ENCODE measurements around the gene GLTPD2.

GLTPD2 gene

DNA sequence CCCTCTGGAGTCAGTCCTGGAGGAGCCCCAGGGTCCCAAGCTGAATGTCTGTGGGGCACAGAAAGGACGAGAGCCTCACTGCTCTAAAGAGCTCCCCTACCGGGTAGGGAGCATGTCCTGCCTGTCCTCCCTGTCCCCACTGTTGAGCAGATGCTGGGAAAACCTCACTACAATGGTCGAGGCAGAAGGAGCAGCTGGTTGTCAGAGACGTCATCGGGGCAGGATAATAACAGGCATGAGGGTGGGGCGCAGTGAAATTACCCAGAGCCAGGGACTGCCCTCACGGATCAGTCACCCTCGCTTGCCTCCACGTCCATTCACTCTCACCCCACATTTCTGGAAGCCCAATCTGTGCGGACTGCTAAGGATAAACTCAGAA lies 16.5 kb upstream of the GLTPD2 start:
- DNase-seq = no peak

DNA sequence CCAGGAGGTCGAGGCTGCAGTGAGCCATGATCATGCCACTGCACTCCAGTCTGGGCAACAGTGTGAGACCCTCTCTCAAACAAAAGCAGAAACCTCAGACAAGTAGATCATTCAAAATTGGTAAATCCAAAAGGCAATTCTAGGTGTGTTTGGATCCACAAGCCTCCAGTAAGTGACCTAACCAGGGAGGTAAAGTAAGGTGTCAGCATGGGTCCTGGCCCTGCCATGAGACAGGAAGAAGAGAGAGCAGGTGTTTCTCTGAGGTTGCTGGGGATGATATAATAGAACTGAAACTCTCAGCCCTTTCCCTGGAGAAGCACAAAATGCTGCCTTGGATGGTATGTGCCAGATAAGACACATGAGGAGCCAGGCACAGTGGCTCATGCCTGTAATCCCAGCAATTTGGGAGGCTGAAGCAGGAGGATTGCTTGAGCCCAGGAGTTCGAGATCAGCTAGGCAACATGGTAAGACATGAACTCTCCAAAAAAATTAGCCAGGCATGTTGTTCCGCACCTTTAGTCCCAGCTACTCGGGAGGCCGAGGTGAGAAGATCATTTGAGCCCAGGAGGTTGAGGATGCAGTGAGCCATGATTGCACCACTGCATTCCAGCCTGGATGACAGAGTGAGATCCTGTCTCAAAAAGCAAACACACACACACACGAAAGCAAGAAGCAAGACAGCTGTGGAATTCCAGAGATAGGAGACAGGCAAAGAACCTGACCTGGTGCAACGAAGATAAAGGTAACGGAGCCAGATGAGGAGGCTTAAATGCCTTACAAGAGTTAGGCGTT lies 10.6 kb upstream of the GLTPD2 start:
- DNase-seq = no peak

DNA sequence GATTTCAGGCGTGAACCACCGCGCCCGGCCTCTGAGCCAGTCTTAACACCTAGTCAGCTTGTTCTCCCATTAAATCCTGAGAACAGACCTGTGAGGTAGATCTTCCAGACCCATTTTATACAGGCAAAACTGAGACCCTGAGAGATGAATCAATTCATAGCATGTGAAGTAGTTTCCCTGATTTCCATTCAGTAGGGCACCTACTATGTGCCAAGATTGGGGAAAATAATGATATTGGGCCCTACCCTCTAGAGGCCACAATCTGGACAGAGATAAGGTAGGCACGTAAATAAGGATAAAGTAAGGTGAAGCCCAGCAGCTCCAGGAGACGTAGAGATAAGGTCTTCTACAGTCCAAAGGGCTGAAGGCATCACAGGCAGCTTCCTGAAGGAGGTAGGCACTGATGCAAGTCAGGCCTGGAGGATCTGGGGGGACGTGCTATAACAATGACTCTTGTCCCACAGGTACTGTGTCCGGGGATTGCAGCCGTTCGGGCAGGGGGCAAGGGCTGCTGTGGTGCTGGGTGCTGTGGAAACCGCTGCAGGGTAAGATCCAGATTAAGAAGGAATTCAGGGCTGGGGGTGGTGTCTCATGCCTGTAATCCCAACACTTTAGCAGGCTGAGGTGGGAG lies 8.3 kb upstream of the GLTPD2 start:
- DNase-seq = no peak

DNA sequence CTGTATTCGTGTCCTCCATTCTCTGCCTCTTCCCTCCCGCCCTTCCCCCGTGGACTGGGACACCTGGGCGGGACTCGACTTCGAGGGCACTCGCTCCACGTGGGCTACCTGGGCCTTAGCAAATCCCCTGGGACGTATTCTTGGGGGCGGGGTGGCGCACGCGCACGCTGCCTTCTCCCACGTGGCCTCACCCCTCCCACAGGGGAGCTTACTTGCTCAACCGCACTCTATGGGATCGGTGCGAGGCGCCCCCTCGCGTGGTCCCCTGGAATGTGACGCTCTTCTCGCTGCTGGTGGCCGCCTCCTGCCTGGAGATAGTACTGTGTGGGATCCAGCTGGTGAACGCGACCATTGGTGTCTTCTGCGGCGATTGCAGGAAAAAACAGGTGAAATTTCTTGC lies 6.1 kb upstream of the GLTPD2 start:
- DNase-seq = no peak

DNA sequence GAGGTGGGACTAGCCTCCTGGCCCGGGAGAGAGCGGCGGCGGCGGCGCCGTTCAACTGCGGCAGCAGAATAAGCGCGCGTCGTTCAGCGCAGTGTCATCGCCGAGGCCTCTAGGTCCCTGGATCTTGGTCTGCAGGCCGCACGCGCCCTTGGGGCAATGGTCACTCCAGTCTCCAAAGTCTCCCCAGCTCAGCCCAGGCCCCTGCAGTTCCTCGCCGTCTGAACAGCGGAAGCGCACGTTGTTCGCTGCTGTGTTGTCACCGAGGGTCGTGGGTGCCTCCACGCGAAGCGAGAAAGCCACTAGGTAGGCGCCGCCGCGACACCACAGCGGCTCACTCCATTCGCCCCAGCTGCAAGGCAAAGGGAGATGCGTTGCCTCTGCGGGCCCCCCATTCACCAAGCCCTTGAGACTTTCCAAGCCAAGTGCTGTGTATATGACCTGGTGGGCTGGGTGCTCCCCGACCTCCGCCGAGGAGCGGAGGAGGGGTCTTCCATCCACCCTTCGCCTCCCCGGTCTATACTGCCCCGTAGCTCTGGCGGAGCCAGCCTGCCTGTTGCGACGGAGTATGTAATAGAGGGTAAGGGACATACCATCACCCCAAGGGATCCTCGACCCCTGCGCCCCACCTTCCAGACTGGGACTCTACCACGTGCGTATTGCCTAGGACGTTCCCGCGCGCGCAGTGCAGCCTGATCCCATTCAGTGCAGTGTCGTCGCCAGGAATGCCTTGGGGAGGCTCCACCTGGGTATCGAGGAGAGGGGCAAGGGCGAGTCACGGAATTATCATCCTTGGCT lies 3.3 kb upstream of the GLTPD2 start:
- no peak for DNase-seq

DNA sequence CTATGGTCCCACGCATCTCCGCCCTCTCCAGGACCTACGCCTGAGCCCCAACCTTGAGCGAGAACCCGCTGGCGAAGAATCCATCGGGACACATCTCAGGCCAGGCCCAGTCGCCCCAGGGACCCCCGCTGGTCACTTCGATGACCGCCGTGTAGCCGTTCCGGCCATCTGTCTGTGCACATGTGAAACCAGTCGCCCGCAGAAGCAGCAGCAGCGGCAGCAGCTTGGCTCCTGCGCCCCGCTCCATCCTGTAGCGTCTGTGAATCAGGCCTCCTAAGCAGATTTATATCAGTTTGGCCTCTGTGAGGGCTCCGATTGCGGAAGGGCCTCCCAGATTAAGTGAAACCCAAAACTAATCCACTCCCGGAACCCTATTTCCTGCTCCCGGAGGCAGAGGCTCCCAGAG lies 2.7 kb upstream of the GLTPD2 start, which contains the start of gene VMO1:
TSS of gene VMO1 (minus strand) at position 259 of the 406 bp plus-strand sequence. CDS start at position 247, 12 bp downstream.
- DNase-seq = no peak

DNA sequence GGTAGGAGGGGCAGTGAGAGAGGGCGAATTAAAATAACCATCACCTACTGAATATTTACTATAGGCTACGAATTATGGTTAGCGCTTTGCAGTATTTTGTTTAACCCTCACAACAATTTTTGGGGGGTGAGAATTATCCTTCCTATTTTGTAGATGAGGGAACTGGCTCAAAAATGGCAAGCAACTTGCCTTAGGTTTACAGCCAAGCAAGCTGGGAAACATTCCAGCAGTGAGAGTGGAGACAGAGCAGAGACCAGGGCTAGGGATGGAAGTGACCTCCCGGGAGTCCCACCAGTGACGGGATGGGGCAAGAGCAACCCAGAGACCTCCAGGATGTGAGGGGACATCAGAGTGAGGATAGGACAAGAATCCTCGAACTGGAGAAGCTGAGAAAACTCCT lies 2.2 kb upstream of the GLTPD2 start:
- no peak for DNase-seq

DNA sequence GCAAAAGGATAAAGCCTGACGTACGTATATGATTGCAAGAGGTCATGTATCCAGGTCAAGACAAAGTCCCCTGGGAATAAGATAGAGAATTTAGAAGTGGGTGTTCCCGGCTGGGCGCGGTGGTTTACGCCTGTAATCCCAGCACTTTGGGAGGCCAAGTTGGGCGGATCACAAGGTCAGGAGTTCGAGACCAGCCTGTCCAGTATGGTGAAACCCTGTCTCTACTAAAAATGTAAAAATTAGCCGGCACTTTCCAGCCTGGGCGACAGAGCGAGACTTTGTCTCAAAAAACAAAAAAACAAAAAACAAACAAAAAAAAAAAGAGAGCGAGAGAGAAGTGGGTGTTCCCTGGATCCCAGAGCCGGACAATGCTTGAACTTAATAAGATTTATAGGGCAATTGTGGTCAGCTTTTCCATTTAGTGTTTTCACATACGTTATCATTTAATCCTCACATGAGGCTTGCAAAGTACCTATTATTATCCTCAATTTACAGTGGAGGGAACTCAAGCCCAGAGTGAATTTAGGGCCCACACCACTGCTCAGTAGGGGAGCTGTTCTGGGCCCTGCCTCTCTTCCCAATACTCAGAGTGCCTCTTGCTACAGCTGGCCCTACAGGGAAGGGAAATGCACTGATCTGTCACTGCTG lies 481 bp upstream of the GLTPD2 start:
- no peak for DNase-seq

DNA sequence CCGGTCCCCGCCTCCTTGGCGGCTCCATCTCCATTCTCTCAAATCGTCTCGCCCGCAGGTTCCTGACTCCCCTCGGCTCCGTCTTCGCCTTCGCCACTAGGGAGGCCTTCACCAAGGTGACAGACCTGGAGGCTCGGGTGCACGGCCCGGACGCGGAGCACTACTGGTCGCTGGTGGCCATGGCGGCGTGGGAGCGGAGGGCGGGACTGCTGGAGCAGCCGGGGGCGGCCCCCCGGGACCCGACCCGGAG lies 862 bp downstream of the GLTPD2 start:
- no peak for DNase-seq

DNA sequence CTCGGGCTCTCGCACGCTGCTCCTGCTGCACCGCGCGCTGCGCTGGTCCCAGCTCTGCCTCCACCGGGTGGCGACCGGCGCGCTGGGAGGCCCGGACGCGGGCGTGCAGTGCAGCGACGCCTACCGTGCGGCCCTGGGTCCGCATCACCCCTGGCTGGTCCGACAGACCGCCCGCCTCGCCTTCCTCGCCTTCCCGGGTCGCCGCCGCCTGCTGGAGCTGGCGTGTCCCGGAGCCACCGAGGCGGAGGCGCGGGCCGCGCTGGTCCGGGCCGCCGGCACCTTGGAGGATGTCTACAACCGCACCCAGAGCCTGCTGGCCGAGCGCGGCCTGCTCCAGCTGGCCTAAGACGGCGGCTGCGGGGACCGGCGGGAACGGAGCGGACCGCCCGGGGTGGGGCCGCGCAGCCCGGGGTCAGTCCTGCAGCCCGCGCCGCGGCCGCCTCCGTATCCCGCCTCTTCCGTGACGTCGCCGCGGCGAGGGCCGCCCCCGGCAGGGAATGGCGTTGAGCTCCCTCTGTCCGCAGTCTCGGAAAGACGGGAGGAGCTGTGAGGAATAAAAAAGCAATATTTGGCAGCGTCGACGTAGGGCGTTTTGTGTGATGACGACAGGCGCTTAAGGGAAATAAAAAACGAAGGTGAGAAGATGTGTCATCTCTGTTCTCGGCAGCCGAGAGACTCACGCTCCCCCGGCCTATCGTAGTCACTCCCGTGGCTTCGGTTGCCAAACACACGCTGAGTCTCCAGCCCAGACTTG lies 1.4 kb downstream of the GLTPD2 start:
- DNase-seq = peak; percentile 33

DNA sequence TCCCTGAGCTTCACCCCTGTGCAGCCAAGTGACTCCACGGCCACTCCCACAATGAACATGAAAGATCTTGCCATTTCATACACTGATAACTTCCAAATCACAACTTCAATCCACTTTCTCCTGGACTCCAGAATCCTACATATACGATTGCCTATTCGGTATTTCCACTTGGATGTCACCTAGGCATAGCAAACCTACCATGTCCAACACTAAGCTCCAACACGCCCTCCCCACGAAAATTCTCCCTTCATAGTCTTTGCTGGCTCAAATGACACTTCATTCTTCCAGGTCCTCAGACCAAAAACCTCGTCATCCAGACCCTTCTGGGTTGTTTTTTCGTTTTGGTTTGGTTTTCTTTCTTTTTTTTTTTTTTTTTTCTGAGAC lies 1.9 kb downstream of the GLTPD2 start:
- DNase-seq = no peak

DNA sequence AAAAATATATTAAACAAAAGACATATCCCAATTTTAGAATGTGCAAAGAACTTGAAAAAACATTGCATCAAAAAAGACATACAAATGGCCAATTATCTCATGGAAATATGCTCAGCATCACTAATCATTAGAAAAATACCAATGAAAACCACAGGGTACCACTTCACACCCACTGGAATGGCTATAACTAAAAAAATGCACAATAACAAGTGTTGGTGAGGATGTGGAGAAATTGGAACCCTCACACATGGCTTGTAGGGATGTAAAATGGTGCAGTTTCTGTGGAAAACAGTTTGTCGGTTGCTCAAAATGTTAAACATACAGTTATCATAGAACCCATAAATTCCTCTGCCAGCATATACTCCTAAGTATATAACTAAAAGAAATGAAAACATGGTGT lies 6.4 kb downstream of the GLTPD2 start:
- no peak for DNase-seq

DNA sequence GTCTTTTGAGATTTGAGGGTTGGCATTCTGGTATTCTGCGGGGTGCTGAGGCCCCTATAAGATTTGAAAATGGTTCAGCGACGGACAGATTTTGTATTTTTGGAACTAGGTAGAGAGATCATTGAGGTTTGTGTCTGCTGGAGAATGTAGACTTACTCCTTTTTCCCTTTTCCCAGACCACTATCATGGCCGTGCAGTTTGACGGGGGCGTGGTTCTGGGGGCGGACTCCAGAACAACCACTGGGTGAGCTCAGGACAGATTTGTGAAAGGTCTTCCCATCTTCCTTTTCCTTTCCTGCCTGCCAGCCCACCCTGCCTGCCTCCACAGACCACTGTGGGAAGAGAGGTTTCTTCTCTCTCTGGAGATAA lies 7.8 kb downstream of the GLTPD2 start:
- DNase-seq = no peak

DNA sequence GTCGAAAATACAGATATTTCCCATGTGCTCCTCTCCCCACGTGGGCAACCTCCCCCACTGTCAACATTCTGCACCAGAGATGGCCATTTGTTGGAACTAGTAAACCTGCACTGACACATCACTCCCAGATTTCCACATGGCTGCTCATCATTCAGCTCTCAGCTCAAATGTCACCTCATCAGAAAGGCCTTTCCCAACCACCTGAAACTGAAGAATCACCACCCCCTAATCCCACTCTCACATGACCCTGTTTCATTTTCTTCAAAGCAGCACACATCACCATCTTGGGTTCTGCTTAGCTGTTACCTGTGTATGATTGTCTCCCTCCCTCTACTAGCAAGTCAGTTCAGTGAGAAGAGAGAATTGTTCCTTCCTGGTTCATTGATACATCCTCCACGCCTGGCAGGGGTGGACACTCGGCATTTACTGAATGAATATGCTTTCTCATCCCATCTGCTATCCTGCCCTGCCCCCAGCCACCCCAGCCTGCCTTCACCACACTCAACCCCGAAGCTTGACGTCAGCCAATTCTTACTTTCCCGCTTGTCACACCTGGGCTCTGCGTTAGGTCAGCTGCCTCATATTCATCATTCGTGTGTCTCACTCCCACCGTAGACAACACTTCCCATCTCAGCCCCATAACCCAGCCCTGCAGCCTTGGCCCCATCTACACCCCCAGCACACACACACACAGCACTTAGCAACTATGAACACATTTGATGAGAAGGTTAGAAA lies 11.9 kb downstream of the GLTPD2 start:
- no peak for DNase-seq

DNA sequence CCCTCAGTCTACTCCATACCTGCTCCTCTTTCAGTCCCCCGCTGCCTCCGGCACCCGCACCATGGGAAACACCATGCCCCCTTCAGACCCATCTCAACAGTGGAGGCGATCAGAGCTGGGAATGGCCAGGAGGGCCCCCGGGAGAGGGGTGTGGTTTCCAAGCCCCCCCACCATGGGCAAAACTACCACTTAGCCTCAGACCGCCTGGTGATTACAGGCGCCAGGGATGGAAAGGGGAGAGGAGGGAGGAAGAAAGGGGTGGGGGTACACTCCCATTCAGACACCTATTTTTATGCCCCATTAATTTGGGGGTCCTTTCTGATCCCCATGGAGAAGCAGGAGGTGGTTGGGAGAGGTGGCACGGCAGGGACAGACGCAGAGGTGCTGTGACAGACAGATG lies 13.5 kb downstream of the GLTPD2 start, which contains the start of gene C17orf114:
TSS of gene C17orf114 (minus strand) at position 101 of the 400 bp plus-strand sequence.
- DNase-seq = no peak

DNA sequence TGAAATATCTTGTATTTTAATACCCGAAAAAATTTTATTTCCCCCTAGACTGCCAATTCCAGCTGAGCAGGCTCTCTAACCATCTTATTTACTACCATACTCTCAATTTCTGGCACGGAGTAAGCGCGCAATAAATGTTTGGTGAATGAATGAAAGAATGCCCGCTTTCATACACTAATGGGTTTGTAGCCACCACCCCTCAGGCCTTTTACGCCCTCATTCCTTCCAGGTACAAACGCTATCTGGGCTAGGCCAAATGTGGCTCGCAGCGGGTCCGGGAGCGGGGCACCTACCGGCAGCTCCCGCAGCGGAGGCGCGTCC lies 17.7 kb downstream of the GLTPD2 start:
- DNase-seq = no peak

DNA sequence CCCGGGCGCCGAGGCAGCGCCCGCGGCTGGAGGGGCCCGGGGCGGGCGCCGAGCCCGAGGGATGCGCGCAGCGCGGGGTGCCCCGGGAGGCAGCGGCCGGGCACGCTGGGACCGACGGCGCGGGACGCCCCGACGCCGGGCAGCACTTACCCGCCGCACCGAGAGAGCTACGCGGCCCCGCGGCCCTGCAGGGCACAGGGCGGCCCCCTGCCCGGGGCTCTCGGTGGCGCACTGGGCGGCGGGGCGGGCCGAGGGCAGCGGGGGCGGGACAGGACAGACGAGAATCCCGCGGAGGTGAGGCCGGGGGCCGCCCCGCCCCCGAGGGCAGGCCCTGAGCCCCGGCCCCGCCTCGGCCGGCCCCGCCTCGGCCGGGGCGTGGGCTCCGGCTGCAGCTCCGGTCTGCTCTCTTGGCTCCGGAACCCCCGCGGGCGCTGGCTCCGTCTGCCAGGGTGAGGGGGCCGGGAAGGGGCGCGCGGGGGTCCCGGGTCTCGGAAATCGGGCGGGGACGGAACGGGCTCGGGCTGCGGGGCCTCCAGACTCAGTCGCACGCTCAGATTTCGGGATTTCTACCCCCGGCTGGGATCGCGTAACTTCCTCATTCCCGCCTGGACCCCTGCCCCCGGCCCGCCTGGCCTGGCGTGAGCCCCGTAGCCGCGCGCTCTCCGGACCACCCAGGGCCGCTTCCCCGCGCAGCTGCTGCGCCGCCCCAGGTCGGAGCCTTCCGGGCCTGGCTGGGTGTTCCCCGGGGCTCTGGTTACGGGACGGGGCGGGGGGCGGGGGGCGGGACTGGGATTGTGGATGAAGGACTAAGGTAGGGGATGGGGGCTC lies 18.2 kb downstream of the GLTPD2 start, which contains the start of gene PLD2:
TSS of gene PLD2 (plus strand) at position 376 of the 828 bp plus-strand sequence. CDS start 621 bp downstream, outside the sequence.
- DNase-seq = peak; percentile 27

DNA sequence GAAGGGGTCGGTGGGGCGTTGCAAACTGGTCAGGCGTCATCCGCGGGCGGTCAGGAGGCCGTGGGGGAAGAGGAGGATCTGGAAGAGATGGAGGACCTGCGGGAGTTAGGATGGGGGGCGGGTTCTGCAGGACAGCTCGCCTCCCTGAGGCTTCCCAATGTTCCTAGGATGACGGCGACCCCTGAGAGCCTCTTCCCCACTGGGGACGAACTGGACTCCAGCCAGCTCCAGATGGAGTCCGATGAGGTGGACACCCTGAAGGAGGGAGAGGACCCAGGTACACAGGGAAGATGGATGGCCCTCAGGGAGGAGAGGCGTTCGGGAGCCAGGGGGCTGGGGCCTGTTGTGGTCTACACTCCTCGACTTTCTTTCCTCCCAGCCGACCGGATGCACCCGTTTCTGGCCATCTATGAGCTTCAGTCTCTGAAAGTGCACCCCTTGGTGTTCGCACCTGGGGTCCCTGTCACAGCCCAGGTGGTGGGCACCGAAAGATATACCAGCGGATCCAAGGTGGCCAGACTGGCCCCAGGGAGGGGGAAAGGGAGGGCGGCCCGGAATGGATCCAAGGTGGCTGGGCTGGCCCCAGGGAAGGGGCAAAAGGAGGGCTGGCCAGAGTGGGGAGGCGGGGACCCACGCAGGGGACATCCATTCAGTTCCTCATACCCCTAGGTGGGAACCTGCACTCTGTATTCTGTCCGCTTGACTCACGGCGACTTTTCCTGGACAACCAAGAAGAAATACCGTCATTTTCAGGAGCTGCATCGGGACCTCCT lies 19.0 kb downstream of the GLTPD2 start:
- DNase-seq = no peak

DNA sequence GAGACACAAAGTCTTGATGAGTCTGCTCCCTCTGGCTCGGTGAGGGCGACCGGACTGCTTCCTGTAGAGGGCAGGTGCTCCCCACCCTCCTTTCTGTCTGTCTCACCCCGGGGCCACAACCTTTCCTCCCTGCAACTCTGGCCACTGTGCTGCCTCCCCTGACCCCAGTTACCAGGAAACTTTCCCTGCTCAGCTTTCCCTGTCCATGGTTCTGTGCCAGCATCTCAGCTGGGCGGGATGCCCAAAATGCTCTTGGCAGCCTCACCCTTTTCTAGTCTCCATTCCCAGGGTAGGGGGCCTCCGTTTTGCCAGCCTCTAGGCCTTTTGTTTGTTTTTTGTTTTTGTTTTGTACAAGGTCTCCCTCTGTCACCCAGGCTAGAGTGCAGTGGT lies 19.6 kb downstream of the GLTPD2 start:
- no peak for DNase-seq

DNA sequence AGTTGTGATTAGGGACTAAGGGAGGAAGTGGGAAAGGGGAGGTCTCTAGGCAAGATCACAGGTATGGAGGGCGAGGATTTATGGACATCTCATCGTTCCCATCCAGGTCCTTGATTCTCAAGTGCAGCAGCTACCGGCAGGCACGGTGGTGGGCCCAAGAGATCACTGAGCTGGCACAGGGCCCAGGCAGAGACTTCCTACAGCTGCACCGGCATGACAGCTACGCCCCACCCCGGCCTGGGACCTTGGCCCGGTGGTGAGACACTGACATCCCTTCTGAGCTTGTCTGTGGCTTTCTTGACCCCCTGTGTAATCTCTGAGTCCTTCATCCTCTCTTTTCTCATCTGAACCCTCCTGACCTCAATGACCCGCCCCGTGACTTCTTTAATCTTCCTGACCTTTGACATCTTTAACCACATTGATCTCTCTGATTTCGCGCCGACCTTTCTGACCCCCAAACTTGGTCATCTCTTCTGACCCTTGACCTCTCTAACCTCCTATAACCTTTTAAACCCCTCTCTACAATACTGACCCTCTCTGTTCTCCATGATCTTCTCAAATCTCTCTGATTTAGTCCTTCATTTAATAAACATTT lies 22.0 kb downstream of the GLTPD2 start:
- DNase-seq = no peak
